ENCODE measurements around the gene GNG13. TPM values are rescaled to one million over a fixed set of nuclear protein-coding genes. Genes with fewer than 3 reads are reported as not detected.
"Not testable (repeated sequence)": the region's sequence is repeated elsewhere in the genome, so short reads cannot be mapped to it uniquely, and the experiment has no call there.

The GNG13 gene
- polyA plus RNA-seq, 6 donors from 2014 or later, result not detected

- peaks cover 0 to 4% (median 0%) of the 10 kb centered on the region in 7 donors for H3K9me3 Mint-ChIP-seq
- DNase-seq, result no peak
- no peaks in the 10 kb centered on the region for H3K36me3 Mint-ChIP-seq
- no peak for ATAC-seq (ENCODE audit: low read depth in 2 of 2)
- peaks cover 0 to 7% (median 0%) of the 10 kb centered on the region in 3 donors for H3K4me1 Mint-ChIP-seq
- H3K27ac Mint-ChIP-seq, result no peak overlapping the region
- no peak overlapping the region for H3K4me3 Mint-ChIP-seq
- H3K27me3 Mint-ChIP-seq, result peaks cover 0 to 16% (median 5%) of the 10 kb centered on the region in 3 donors
Measured at GRCh38 chr16:825341-826061, 25.0 kb upstream of the GNG13 start.

- Mint-ChIP-seq H3K4me3 (no peak overlapping the region), H3K4me1 (peaks cover 6 to 16% (median 7%) of the 10 kb centered on the region in 3 donors), H3K9me3 (peaks cover 0 to 6% (median 3%) of the 10 kb centered on the region in 7 donors), H3K36me3 (no peaks in the 10 kb centered on the region), H3K27me3 (peaks cover 0 to 11% (median 10%) of the 10 kb centered on the region in 3 donors), H3K27ac (no peak overlapping the region)
- ATAC-seq (ENCODE audit: low read depth in 2 of 2), result no peak
- DNase-seq, result no peak
Measured at GRCh38 chr16:824601-825000, 24.1 kb upstream of the GNG13 start.

- H3K9me3 Mint-ChIP-seq, result peaks cover 0 to 6% (median 4%) of the 10 kb centered on the region in 7 donors
- H3K4me1 Mint-ChIP-seq, result peaks cover 7 to 20% (median 11%) of the 10 kb centered on the region in 3 donors
- H3K4me3 Mint-ChIP-seq, result no peak overlapping the region
- ATAC-seq (ENCODE audit: low read depth in 2 of 2) (no peak), DNase-seq (no peak)
- no peak overlapping the region for H3K27ac Mint-ChIP-seq
- peaks cover 0 to 11% (median 11%) of the 10 kb centered on the region in 3 donors for H3K27me3 Mint-ChIP-seq
- no peaks in the 10 kb centered on the region for H3K36me3 Mint-ChIP-seq
Measured at GRCh38 chr16:824194-824593, 23.7 kb upstream of the GNG13 start.

GRCh38 chr16:822909-823297, 22.4 kb upstream of the GNG13 start:
- peaks cover 0 to 6% (median 4%) of the 10 kb centered on the region in 7 donors for H3K9me3 Mint-ChIP-seq
- H3K4me3 Mint-ChIP-seq, result no peak overlapping the region
- no peak for DNase-seq
- ATAC-seq (ENCODE audit: low read depth in 2 of 2), result no peak
- H3K27ac Mint-ChIP-seq, result no peak overlapping the region
- no peaks in the 10 kb centered on the region for H3K36me3 Mint-ChIP-seq
- peaks cover 0 to 11% (median 11%) of the 10 kb centered on the region in 3 donors for H3K27me3 Mint-ChIP-seq
- H3K4me1 Mint-ChIP-seq, result peaks cover 7 to 23% (median 11%) of the 10 kb centered on the region in 3 donors

GRCh38 chr16:822174-822908, 21.8 kb upstream of the GNG13 start:
- H3K27ac Mint-ChIP-seq, result no peak overlapping the region
- H3K4me3 Mint-ChIP-seq, result no peak overlapping the region
- H3K36me3 Mint-ChIP-seq, result no peaks in the 10 kb centered on the region
- H3K9me3 Mint-ChIP-seq, result peaks cover 0 to 6% (median 4%) of the 10 kb centered on the region in 7 donors
- ATAC-seq (ENCODE audit: low read depth in 2 of 2) (no peak), DNase-seq (no peak)
- peaks cover 7 to 26% (median 11%) of the 10 kb centered on the region in 3 donors for H3K4me1 Mint-ChIP-seq
- peaks cover 0 to 11% (median 11%) of the 10 kb centered on the region in 3 donors for H3K27me3 Mint-ChIP-seq

GRCh38 chr16:821751-822150, 21.2 kb upstream of the GNG13 start:
- H3K27ac Mint-ChIP-seq, result no peak overlapping the region
- H3K4me3 Mint-ChIP-seq, result no peak overlapping the region
- ATAC-seq (ENCODE audit: low read depth in 2 of 2), result no peak
- H3K4me1 Mint-ChIP-seq, result peaks cover 7 to 26% (median 11%) of the 10 kb centered on the region in 3 donors
- H3K27me3 Mint-ChIP-seq, result peaks cover 0 to 11% (median 11%) of the 10 kb centered on the region in 3 donors
- peaks cover 0 to 6% (median 4%) of the 10 kb centered on the region in 7 donors for H3K9me3 Mint-ChIP-seq
- H3K36me3 Mint-ChIP-seq, result no peaks in the 10 kb centered on the region
- no peak for DNase-seq

GRCh38 chr16:820748-821147, 20.2 kb upstream of the GNG13 start:
- H3K27ac Mint-ChIP-seq, result no peak overlapping the region
- ATAC-seq (ENCODE audit: low read depth in 2 of 2), result no peak
- peaks cover 0 to 8% (median 7%) of the 10 kb centered on the region in 3 donors for H3K27me3 Mint-ChIP-seq

GRCh38 chr16:820044-820408, 19.5 kb upstream of the GNG13 start:
- H3K4me1 Mint-ChIP-seq, result peaks cover 7 to 26% (median 11%) of the 10 kb centered on the region in 3 donors
- not testable (repeated sequence) for H3K36me3 Mint-ChIP-seq, H3K27me3 Mint-ChIP-seq, DNase-seq, H3K9me3 Mint-ChIP-seq
- peak; percentile 51 to 52 for ATAC-seq (ENCODE audit: low read depth in 2 of 2)
- peak overlapping the region in 2 of 6 donors; percentile 59 to 83 for H3K27ac Mint-ChIP-seq
- H3K4me3 Mint-ChIP-seq, result peak overlapping the region in 6 of 8 donors; percentile 5 to 83 (median 59)

More at GRCh38 chr16:820748-821147, 20.2 kb upstream of the GNG13 start:
- H3K4me3 Mint-ChIP-seq, result peak overlapping the region in 2 of 8 donors; percentile 60 to 83
- peaks cover 0 to 6% (median 4%) of the 10 kb centered on the region in 7 donors for H3K9me3 Mint-ChIP-seq
- no peak for DNase-seq
- no peaks in the 10 kb centered on the region for H3K36me3 Mint-ChIP-seq
- H3K4me1 Mint-ChIP-seq, result peaks cover 7 to 26% (median 11%) of the 10 kb centered on the region in 3 donors

GRCh38 chr16:819336-820043, 19.0 kb upstream of the GNG13 start:
- Mint-ChIP-seq H3K36me3 (no peaks in the 10 kb centered on the region), H3K9me3 (peaks cover 0 to 6% (median 4%) of the 10 kb centered on the region in 7 donors), H3K4me1 (peaks cover 7 to 26% (median 11%) of the 10 kb centered on the region in 3 donors), H3K27ac (peak overlapping the region in 2 of 6 donors; percentile 40 to 83), H3K27me3 (peaks cover 0 to 6% (median 5%) of the 10 kb centered on the region in 3 donors), H3K4me3 (peak overlapping the region in 7 of 8 donors; percentile 1 to 83 (median 50))
- ATAC-seq (ENCODE audit: low read depth in 2 of 2), result peak; percentile 77 to 83
- no peak for DNase-seq

- Mint-ChIP-seq H3K27me3 (peaks cover 0 to 10% (median 6%) of the 10 kb centered on the region in 3 donors), H3K4me3 (no peak overlapping the region), H3K27ac (no peak overlapping the region), H3K36me3 (no peaks in the 10 kb centered on the region), H3K4me1 (peaks cover 7 to 29% (median 11%) of the 10 kb centered on the region in 3 donors), H3K9me3 (peaks cover 0 to 6% (median 4%) of the 10 kb centered on the region in 7 donors)
- DNase-seq, result no peak
- no peak for ATAC-seq (ENCODE audit: low read depth in 2 of 2)
Measured at GRCh38 chr16:818592-818991, 18.1 kb upstream of the GNG13 start.

- peaks cover 0 to 6% (median 4%) of the 10 kb centered on the region in 7 donors for H3K9me3 Mint-ChIP-seq
- DNase-seq (no peak), ATAC-seq (ENCODE audit: low read depth in 2 of 2) (no peak)
- H3K4me3 Mint-ChIP-seq, result peak overlapping the region in 3 of 8 donors; percentile 28 to 59 (median 42)
- peaks cover 2 to 12% (median 6%) of the 10 kb centered on the region in 3 donors for H3K27me3 Mint-ChIP-seq
- H3K4me1 Mint-ChIP-seq, result peaks cover 8 to 29% (median 12%) of the 10 kb centered on the region in 3 donors
- no peak overlapping the region for H3K27ac Mint-ChIP-seq
- H3K36me3 Mint-ChIP-seq, result no peaks in the 10 kb centered on the region
Measured at GRCh38 chr16:818132-818531, 17.6 kb upstream of the GNG13 start.

- no peak for DNase-seq
- Mint-ChIP-seq H3K4me3 (peak overlapping the region in 1 of 8 donors; percentile 32), H3K36me3 (peaks cover 0 to 2% of the 10 kb centered on the region in 2 donors), H3K9me3 (peaks cover 0 to 6% (median 4%) of the 10 kb centered on the region in 7 donors), H3K27ac (no peak overlapping the region), H3K4me1 (peaks cover 13 to 31% (median 16%) of the 10 kb centered on the region in 3 donors), H3K27me3 (peaks cover 10 to 20% (median 12%) of the 10 kb centered on the region in 3 donors)
- no peak for ATAC-seq (ENCODE audit: low read depth in 2 of 2)
Measured at GRCh38 chr16:817001-817906, 16.7 kb upstream of the GNG13 start.
